IPS-NIHi7 (cell line): ENCODE measurements around the gene IER2.
"Not testable (repeated sequence)": the region's sequence is repeated elsewhere in the genome, so short reads cannot be mapped to it uniquely, and the experiment has no call there.

Experiments
- DNase-seq: peaks from one replicate; pipeline ENCODE4 v3.0.0; 2012; ENCODE audit warnings: mixed read lengths; ENCODE audit errors: extremely low spot score

The IER2 gene

GRCh38 chr19:13138171-13138915 lies 11.9 kb upstream of the IER2 start:
- no peak for DNase-seq

GRCh38 chr19:13138916-13139198 lies 11.4 kb upstream of the IER2 start:
- no peak for DNase-seq

- no peak for DNase-seq
These were observed 10.4 kb upstream of the IER2 start for GRCh38 chr19:13139633-13140311.

- no peak for DNase-seq
These were observed 3.2 kb upstream of the IER2 start for GRCh38 chr19:13146763-13147563.

GRCh38 chr19:13149173-13149627 lies 1.0 kb upstream of the IER2 start:
- not testable (repeated sequence) for DNase-seq

GRCh38 chr19:13149628-13150186 lies 504 bp upstream of the IER2 start:
- DNase-seq, result no peak

GRCh38 chr19:13150931-13151604 lies 857 bp downstream of the IER2 start:
- DNase-seq, result no peak

GRCh38 chr19:13151605-13152355 lies 1.6 kb downstream of the IER2 start:
- DNase-seq, result peak; percentile 91

- no peak for DNase-seq
These were observed 2.3 kb downstream of the IER2 start for GRCh38 chr19:13152356-13152973.

GRCh38 chr19:13152974-13153568 lies 2.9 kb downstream of the IER2 start:
- DNase-seq, result peak; percentile 72

GRCh38 chr19:13153569-13154240 lies 3.5 kb downstream of the IER2 start:
- no peak for DNase-seq

- no peak for DNase-seq
These were observed 4.1 kb downstream of the IER2 start for GRCh38 chr19:13154241-13154778.

GRCh38 chr19:13154911-13155471 lies 4.8 kb downstream of the IER2 start:
- peak; percentile 64 for DNase-seq

- peak; percentile 84 for DNase-seq
These were observed 5.5 kb downstream of the IER2 start for GRCh38 chr19:13155472-13156359.

- DNase-seq, result no peak
These were observed 9.5 kb downstream of the IER2 start for GRCh38 chr19:13159713-13160112.

GRCh38 chr19:13160557-13160956 lies 10.3 kb downstream of the IER2 start:
- DNase-seq, result no peak

- peak; percentile 77 for DNase-seq
These were observed 12.8 kb downstream of the IER2 start for GRCh38 chr19:13162724-13163608.
